UCSD-AML1 (cell line): ENCODE measurements around the gene ADGRV1.
"Not testable (repeated sequence)": the region's sequence is repeated elsewhere in the genome, so short reads cannot be mapped to it uniquely, and the experiment has no call there.

ENCODE experiments used
- DNase-seq: peaks from one replicate; lab custom pipeline; 2025; ENCODE audit not compliant: unreplicated experiment; lab: John Stamatoyannopoulos, UW

ADGRV1 gene

DNA sequence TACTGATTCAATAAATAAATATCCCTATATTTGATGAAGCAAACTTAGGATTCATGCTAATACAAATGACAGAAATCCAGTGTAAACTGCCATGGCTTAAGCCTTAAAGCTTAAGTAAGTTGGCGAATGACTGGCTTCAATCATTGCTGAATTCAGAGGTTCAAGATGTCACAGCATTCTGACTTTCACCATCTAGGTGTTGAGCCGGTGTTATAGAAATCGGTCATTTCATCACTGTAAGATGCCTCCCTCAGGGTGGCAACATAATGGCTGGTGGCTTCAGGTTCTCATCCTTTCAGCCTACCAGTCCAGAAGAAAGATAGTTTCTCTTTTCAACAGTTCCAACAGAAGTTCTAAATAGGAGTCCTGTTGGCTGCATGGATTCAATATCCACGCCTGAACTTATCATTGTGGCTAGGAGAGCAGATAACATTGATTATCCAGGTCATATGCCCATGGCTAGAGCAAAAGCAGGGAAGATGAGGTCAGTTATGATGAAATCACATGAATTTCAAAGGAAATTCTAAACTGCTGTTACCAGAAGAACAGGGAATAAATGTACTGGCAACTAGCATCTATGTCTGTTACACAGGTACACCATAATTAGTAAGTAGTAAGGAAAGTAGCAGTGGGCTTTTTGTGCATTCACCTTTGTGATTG is 460.2 kb downstream of the ADGRV1 start:
- DNase-seq, result no peak

DNA sequence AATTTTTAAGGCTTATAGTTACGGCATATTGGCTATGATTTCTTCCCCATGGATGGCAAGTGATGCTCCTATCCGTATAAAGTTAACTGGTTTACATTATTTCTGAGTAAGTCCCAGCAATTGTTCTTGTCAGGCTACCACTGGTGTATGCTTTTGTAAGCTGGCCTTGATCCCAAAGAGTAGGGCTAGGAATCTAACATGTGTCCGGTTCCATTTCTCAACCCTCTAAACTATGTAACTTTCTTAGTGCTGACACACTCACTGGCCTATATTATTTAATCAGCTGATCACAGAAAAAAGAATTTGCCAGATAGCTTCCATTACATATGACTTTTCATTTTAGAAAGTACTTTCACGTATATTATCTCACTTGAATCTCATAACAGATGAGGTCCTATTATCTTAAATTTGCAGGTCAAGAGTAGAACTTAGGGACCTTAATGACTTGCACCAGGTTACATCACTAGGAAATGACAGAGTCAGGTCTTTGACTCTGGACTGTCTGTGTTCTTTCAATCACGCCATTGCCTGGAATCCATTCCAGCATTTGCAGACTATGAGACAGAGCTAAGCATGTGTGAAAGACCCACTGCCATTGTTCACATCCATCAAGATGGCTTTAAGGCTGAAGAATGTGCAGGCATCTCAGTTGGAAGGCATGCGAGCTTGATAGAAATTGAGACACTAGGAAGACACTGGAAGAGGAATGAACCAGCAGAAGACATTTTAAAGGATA is 461.6 kb downstream of the ADGRV1 start:
- DNase-seq, result no peak

DNA sequence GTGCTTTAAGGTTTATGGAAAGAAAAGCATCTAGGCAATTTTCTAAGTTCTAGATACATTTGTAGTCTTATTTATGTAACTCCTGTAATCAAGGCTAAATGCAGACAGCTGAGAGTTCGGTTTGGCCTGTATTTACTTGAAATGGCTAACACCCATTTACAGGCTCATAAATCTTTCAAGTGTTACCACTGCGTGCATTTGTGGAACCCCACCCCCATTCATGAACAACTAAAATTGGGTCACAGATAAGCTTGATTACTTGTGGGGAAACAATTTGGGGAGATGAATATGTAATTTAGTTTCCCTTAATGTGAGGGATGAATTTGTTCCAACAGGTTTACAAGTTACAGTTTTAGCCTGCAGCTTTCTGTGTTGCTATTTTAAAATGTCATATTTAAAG is 463.9 kb downstream of the ADGRV1 start:
- no peak for DNase-seq

DNA sequence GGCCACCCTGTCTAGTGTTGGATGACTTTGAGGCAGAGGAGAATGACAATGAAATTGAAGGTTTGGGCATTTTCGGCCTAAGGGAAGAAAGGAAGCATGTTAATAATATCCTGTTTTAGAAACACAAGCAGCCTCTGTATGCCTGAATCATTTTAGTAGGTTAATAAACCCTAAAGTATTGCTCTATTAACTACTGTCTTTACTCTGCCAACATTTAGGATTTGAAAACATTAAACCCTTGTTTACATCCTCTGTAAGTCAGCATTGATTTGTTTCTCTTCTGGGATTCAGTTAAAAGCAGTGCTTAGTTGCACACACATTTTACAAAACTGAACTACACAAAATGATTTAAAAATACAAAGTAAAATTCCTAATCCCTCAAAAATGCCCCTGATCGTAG is 465.6 kb downstream of the ADGRV1 start:
- DNase-seq, result no peak

DNA sequence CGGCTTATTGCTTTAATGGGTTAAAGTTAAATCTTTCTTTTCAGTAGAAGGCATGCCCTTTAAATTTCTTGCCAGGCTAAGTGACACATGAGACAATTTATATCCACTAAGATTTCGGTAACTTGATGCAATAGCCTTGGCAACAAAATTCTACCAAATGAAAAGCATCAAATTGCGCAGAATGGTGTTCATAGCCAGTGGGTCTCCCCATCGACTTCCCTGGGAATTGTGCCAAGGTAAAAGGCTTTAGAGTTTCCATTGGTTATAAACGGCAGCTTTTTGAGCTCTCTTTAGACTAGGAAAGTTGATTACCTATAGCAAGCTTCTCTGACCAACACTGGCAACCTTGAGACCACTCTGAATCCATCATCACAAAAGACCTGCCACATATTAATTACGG is 466.1 kb downstream of the ADGRV1 start:
- DNase-seq, result no peak

DNA sequence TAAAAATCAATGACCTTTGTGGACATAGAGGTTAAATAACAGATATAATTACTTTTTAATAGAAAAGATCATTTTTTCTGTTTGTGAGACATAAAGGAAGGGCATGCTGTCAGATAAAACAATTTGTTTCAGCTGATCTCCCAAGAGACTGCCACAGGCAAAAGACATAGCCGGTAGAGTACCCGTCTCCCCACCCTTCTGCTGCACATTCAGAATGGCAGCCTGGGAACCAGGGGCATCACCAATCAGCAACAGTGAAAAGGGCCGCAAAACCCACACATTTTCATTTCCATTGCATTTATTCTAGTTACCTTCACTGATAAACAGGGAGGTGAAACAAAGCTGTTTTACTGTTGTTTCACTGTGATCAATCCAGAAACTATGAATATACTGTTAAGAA is 466.9 kb downstream of the ADGRV1 start:
- DNase-seq, result no peak

DNA sequence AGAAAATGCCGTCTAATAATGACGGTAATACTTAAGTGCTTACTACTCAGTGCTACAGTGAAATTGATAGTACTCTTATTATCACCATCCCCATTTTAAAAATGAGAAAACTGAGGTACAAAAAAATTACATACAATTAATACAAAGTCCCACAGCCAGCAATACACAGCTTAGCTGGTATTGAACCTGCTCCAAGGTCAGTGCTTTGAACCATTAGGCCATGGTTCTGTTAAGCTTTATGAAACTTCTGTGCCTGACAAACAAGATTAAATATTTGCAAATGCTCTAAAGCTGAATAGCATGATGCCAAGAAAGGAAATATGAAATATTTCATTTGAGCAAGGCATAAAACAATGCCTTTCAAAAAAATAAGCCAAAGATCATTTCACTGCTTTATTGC is 467.4 kb downstream of the ADGRV1 start:
- DNase-seq, result no peak

DNA sequence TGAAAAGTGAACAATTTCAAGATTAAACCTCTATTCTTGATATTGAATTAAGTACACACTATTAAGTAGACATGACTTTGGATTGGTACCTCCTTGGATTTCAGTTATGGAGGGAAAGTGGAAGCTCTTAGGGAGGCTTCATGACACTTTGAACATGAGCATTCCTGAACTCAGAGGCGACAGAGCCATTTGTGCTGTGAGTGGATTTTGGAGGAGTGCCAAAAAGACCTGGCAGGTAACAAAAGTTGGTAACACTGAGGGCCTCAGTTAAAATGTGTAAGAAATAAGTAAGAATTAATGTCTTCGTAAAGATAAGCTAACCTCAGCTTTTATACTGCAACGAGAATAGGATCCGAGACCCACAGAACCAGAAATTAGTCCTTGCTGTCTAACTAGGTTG is 467.9 kb downstream of the ADGRV1 start:
- DNase-seq, result no peak

DNA sequence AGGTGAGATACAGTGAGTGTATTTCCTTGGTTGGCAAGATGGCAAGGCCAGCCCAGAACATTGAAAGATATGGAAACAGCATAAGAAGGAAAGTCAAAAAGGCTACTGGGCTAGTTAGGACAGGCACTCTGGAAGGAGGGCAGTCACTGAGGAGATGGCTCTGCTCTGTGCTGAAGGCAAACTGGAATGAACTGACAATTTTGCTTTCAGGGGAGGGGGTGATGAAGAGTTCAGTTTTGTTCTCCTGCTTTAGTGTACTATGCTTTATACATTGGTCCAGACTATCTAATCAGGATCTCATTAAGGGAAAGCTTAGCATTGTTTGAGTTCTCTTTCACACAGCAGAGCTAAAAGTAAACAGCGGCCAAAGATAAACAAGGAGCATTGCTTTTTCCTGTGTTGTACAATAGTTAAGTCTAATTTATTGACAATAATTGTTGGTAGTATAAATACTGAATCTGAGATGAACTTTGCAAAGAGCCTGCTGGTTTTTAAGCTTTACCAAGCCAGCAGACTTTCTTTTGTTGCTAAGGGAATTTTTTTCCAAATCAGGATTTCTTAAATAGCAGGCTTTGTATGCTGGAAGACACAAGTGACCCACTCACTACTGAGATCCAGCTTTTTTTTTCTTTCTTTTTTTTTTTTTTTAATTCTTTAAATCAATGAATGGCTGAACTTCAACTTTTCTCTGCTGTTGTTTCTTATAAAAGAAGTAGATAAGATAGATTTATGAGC is 469.0 kb downstream of the ADGRV1 start:
- no peak for DNase-seq

DNA sequence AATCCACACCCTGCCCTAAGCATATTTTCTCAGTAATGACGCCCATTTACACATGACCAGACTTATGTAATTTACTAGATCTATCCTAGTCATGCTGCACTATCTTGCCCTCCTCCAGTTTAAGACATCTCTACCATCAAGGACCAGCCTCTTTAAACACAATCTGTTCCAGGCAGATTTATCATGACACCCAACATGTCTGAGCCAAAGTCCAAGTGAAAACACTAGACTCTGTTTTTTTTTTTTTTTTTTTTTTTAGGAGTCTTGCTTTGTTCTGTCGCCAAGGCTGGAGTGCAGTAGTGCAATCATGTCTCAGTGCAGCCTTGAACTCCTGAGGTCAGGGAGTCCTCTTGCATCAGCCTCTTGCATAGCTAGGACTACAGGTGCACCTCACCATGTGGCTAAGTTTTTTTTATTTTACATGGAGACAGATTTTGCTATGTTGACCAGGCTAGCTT is 469.9 kb downstream of the ADGRV1 start:
- no peak for DNase-seq

DNA sequence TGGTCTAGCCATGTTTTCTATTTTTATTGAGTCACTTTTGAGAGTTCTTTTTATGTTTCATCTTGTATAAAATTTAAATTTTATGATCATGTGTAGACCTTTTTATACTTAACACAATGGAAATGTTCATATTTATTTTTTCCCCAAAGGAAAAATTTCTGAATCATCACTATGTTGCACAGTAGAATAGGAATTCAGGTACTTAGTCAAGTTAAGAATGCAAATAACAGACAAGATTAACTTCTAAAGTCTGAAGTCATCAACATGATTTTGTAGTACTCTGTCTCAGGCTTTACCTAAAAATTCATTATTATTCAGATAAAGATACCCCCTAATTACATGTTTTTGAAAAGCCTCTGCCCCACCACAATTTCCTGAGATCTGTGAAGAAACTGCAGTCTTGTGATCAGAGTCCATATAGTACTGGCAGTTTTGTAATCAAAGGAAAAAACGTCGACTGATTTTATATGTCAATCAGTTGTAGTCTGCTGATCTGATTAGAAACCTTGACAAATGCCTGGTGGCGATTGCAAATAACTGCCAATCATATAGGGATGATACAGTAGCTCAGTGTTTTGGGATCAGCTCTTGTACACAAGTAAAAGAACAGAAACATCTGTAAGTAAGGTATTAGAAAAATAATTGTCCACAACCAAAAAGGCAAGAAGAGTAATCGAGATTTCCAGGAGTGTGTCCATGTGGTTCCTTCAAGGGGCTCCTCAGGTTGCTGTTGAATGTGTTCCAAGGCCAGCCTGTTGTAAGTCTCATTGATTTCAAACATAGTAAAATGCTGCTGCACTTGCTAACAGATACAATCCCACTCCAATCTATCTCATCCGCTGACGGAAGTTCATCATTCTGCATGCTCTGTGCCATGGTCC is 472.2 kb downstream of the ADGRV1 start:
- no peak for DNase-seq

DNA sequence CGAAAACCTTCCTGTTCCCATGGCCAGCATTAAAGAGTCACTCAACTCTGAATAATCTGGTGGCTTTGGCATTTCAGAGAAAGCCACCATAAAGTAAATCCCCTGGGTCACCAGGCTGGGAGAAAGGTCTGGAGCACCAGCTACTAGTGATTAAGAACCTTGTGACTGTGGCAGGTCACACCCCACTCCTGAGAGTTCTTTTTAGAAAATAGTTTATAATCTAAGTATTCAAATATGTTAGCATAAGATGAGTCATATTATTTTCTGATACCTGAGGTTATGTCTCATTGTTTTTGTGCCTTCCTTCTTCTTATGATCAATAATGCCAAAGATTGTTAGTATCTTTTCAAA is 472.8 kb downstream of the ADGRV1 start:
- no peak for DNase-seq

DNA sequence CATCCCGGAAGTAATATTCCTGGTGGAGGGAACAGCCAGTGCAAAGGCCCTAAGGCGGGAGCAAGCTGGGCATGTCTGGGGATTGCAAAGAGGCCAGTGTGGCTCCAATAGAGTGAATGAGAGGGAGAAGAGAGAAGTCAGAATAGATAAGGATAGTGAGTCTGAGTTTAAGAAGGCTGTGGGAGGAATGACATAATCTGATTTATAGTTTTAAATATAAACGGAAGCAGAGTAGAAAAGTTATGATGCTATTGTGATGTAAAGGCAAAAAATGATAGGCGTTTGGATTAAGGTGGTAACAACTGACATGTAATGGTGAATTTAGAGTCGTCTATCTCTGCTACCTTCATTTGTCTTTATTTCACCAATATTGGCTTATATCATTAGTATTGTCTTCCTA is 473.5 kb downstream of the ADGRV1 start:
- DNase-seq, result no peak

DNA sequence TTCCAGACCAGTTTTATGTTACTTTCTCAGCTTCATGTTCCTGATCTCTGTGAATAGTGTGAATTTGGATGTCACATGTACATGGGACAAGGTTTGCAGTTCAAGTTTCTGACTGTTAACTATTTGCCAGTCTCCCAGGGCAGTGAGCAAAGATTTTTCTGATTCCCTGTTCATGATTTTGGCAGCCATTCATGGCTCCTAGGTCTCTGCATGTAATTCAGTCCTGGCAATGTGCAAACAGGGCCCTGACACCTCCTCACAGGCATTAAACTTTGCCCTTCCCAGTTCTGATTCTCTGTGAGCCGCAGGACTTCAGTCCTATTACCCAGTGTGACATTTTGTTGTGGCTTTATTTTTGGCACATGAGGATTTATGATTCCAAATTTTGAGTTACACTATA is 474.8 kb downstream of the ADGRV1 start:
- no peak for DNase-seq

DNA sequence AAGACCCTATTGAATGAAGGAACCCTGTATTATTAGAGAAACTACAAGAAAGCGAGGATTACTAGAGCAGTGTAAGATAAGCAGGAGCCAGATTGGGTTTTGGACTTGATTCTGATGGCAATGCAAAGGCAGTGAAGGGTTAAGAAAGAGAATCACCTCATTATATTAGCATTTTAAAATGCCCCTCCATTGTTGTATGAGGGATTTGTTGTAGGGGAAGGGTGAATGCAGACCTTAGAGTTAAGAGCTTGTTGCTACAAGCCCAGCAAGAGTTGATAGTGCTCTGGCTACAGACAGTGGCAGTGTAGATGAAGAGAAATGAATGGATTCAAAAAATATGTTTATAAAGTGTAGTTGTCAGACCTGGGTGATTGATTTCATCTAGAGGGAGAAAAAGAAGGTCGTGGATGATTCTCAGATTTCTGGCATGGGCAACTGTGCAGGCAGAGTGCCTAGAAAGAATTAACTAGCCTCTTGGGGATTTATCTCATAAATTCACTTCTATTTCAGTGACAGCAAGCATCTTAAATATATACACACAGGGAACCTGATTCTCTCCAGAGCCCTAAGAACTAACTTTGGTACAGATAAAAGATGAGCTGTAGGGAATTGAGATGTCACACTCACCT is 479.7 kb downstream of the ADGRV1 start:
- DNase-seq, result no peak

DNA sequence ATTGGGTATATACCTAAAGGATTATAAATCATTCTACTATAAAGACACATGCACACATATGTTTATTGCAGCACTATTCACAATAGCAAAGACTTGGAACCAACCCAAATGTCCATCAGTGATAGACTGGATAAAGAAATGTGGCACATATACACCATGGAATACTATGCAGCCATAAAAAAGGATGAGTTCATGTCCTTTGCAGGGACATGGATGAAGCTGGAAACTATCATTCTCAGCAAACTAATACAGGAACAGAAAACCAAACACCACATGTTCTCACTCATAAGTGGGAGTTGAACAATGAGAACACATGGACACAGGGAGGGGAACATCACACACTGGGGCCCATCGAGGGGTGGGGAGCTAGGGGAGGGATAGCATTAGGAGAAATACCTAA is 482.5 kb downstream of the ADGRV1 start:
- DNase-seq, result not testable (repeated sequence)

DNA sequence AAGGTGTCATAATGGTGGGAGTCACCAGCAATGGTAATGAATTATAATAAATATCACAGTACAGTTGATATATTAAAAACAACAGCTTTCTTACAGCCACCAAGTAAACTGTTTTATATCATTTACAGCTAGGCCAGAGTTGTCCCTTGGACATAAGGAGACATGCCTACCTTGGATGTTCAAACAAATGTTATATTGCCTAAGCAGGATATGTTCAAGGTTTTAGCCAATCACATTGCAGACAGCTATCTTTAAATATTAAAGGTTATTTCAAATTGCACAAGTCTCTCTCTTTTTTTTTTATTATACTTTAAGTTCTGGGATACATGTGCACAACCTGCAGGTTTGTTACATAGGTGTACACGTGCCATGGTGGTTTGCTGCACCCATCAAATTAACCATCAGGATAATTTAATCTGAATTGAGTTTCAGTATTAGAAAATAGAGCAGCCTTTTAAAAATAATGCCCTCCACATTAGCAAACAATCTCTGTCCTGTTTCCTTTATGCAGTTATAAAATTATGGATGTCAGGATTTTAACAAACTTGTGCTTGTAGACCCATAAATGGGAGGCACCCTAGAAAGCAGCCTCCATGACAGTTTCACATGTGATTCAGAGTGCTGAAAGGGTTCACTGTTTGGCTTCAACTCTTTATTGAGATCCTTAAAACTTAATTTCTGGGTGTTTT is 483.8 kb downstream of the ADGRV1 start:
- DNase-seq, result no peak

DNA sequence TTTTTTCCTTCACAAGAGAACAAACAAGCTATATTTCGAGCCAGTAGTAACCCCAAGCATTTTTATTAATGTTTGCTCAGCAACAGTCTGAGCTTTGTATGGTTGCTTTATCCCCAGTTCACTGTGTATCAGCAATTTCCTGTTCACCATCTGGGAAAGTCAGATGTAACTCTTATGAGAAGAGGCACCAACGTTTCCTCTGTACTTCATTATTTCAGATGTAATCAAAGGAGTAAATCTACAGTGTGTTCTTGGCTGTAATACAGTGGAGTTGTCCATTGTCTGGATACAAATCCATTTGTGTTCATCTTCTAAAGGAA is 484.3 kb downstream of the ADGRV1 start:
- no peak for DNase-seq

DNA sequence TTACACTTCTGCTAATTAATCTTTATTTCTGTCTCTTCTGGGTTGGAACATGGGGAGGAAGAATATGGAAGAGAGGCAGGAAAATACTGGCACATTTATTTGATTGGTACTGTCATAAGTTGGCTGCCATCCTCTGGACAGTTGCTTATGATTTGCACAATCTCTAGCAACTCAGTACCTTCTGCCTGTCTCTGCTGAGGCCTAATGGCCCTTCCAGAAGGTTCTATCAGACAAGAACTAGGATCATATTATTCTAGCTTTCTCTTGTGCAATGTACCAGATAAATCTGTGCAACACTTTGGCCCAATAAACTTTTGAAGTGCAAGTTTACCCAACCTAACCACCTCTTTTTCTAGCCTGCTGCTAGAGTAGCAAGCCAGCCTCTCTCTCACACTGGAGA is 489.5 kb downstream of the ADGRV1 start:
- DNase-seq, result no peak

DNA sequence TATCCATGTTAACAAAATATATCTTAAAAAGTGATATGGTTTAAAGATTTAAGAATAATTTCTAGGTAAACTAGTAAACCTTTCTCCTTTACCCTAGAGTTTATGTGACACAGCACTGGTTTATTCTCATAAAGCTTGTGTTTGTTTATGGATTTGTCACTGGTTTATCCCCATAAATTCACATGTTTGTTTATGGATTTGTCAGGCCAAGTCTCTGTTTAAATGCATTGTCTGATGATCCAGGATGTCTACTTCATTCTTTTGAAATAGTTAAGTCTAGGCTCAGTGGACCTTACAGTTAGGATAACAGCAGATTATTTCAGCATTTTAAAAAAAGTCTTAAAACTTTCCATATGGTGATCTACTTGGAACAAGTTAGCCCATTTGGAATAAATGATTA is 490.5 kb downstream of the ADGRV1 start:
- no peak for DNase-seq
